GM12865 (cell line): ENCODE data around the gene SLC27A2.
"Not testable (repeated sequence)": the region's sequence is repeated elsewhere in the genome, so short reads cannot be mapped to it uniquely, and the experiment has no call there.

Experiments
- DNase-seq: peaks from one replicate; pipeline ENCODE4 v3.0.0; 2010; ENCODE audit warnings: low read depth
- H3K4me3 ChIP-seq: 2 replicates; pipeline ENCODE4 v1.5.1; 2011; ENCODE audit warnings: mild to moderate bottlenecking, low read depth, low read length, control low read depth
- CTCF ChIP-seq: IDR thresholded peaks from 2 replicates; pipeline ENCODE4 v1.5.1; 2011; ENCODE audit warnings: low read length, control low read depth, low read depth, inconsistent platforms; ENCODE audit not compliant: insufficient read depth; ENCODE audit errors: missing control alignments

The SLC27A2 gene

DNA sequence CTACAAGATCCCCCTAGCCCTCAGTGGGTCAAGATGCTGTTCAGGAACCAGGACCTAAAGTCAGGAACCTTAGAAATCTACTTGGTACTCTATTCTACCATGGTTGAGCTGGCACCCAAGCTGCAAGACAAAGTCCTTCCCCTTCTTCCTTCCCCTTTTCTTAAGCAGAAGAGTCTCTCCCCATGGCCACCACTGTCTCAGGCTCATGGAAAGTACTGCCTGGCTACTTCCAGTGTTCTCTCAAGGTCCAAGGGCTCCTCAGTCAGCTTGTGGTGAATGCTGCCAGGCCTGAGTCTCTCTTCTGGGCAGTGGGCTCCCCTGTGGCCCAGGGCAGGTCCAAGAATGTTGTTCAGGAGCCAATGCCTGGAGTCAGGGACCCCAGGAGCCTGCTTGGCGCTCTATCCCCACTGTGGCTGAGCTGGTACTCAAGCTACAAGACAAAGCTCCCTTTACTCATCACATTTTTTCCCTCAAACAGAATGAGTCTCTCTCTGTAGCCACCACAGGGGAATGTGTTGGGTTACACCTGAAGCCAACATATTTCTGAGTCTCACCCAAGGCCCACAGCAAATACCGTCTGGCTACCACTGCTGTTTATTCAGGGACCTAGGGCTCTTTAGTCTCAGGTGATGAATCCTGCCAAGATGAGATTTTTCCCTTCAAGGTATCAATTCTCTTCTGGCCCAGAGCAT lies 18.1 kb upstream of the SLC27A2 start:
- DNase-seq: no peak
- H3K4me3 ChIP-seq: no peak overlapping the region
- no peak for TF ChIP-seq CTCF

GRCh38 chr15:50164458-50164857 lies 17.5 kb upstream of the SLC27A2 start:
- no peak for DNase-seq
- no peak for TF ChIP-seq CTCF
- no peak overlapping the region for H3K4me3 ChIP-seq

DNA sequence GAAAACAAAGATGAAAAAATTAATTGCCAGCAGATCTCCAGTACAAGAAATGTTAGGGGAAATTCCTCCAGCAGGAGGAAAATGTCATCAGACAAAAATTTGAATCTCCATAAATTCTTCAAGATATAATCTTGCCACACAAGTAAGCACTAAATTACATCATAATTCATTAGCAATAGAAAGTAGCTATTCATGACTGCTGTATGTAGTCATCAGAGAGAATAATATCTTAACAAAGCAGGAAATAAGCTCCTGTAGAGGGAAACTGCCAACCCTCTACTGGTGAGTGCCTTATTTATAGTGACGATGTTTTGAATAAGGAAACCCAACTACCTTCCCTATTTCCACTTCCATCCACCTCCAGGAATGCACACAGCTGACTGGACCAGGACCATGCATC lies 15.8 kb upstream of the SLC27A2 start:
- no peak overlapping the region for H3K4me3 ChIP-seq
- DNase-seq: no peak
- TF ChIP-seq CTCF: no peak

DNA sequence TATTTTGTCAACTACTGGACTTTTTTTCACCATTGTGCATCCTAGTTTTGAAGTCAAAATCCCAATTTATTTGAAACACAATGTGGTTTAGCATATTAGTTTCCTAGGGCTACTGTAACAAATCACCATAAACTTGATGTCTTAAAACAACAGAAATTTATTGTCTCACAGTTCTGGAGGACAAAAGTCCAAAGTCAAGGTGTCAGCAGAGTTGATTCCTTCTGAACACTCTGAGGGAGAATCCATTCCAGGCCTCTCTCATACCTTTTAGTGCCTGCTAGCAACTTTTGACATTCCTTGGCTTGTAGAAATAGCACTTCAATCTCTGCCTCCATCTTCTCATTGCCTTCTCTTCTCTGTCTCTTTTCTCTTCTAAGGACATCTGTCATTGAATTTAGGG lies 14.9 kb upstream of the SLC27A2 start:
- no peak for DNase-seq
- no peak for TF ChIP-seq CTCF
- H3K4me3 ChIP-seq: no peak overlapping the region

GRCh38 chr15:50168379-50168778 lies 13.6 kb upstream of the SLC27A2 start:
- no peak for TF ChIP-seq CTCF
- DNase-seq: no peak
- no peak overlapping the region for H3K4me3 ChIP-seq

- DNase-seq: no peak
- no peak overlapping the region for H3K4me3 ChIP-seq
- TF ChIP-seq CTCF: no peak
Measured at GRCh38 chr15:50168783-50169411, 13.1 kb upstream of the SLC27A2 start.

GRCh38 chr15:50172360-50172895 lies 9.6 kb upstream of the SLC27A2 start:
- DNase-seq, H3K4me3 ChIP-seq: not testable (repeated sequence)
